H1 (cell line): Measurements from ENCODE around the gene FKBP1A. TPM values are rescaled to one million over a fixed set of nuclear protein-coding genes. Genes with fewer than 3 reads are reported as not detected.

Source experiments
- CTCF ChIA-PET: fragments of 300-600 bp; sonication (Branson Sonifier 250); formaldehyde crosslinking; loops from one replicate; lab custom pipeline; 2021; ENCODE audit not compliant: partially characterized antibody; lab: Charles Lee
- POLR2A ChIA-PET: fragments of 300-600 bp; sonication (Branson Sonifier 250); formaldehyde crosslinking; loops from one replicate; lab custom pipeline; 2021; ENCODE audit warnings: inconsistent platforms; ENCODE audit not compliant: partially characterized antibody; lab: Charles Lee
- DNase-seq, 2 experiments: peaks; one replicate each; pipeline versions ENCODE4 v3.0.0 to v3.0.0-alpha.2; 2010 to 2022; ENCODE audit warnings: low spot score in 2 of 2, low read depth in 1 of 2, mixed read lengths in 1 of 2
- FAIRE-seq: peaks from 2 replicates; lab custom pipeline; 2011; peaks lifted over from hg19 to GRCh38; lab: Jason Lieb, UNC
- H2AFZ ChIP-seq: 2 replicates; pipeline ENCODE4 v1.8.1; 2012; ENCODE audit warnings: low read length, inconsistent platforms
- H2AK5ac ChIP-seq: 2 replicates; pipeline ENCODE4 v1.6.1; 2013; ENCODE audit warnings: low read depth, low read length
- H2BK120ac ChIP-seq: replicated peaks from 2 replicates; pipeline ENCODE3; 2013; ENCODE audit warnings: low read depth, low read length, inconsistent platforms
- H2BK12ac ChIP-seq: 2 replicates; pipeline ENCODE4 v1.6.1; 2013; ENCODE audit warnings: low read depth, low read length
- H2BK15ac ChIP-seq: 2 replicates; pipeline ENCODE4 v1.6.1; 2013; ENCODE audit warnings: low read length
- H2BK20ac ChIP-seq: 2 replicates; pipeline ENCODE4 v1.6.1; 2013; ENCODE audit warnings: low read length
- H2BK5ac ChIP-seq: 2 replicates; pipeline ENCODE4 v1.6.1; 2013; ENCODE audit warnings: low read depth, low read length
- H3K14ac ChIP-seq: 2 replicates; pipeline ENCODE4 v1.6.1; 2013; ENCODE audit warnings: inconsistent platforms; ENCODE audit not compliant: insufficient read length
- H3K18ac ChIP-seq: 2 replicates; pipeline ENCODE4 v1.6.1; 2013; ENCODE audit warnings: low read length; ENCODE audit errors: extremely low read depth
- H3K23ac ChIP-seq: 2 replicates; pipeline ENCODE4 v1.6.1; 2013; ENCODE audit warnings: inconsistent platforms; ENCODE audit not compliant: insufficient read length
- H3K23me2 ChIP-seq: 2 replicates; pipeline ENCODE4 v1.6.1; 2013; ENCODE audit warnings: low read depth, low read length
- H3K27ac ChIP-seq: 2 replicates; pipeline ENCODE4 v1.6.1; 2011; ENCODE audit warnings: low read depth, low read length, inconsistent platforms
- H3K27me3 ChIP-seq, 4 experiments: replicated peaks in 1 of 4; 1 replicate in 1 of 4; 2 replicates in 3 of 4; pipeline versions ENCODE4 v1.6.1 to v1.8.1; 2011 to 2013; ENCODE audit warnings: low read length in 3 of 4, mild to moderate bottlenecking in 3 of 4, inconsistent platforms in 2 of 4, mixed read lengths in 2 of 4, moderate library complexity in 1 of 4; ENCODE audit not compliant: control insufficient read depth in 3 of 4, insufficient read depth in 3 of 4; ENCODE audit errors: extremely low read depth in 1 of 4
- H3K36me3 ChIP-seq, 4 experiments: 2 replicates each; pipeline versions ENCODE4 v1.6.1 to v1.8.1; 2011 to 2013; ENCODE audit warnings: mild to moderate bottlenecking in 4 of 4, low read length in 3 of 4, moderate library complexity in 2 of 4, control low read depth in 1 of 4, inconsistent platforms in 1 of 4; ENCODE audit not compliant: insufficient read depth in 4 of 4, control insufficient read depth in 2 of 4
- H3K4ac ChIP-seq: replicated peaks from 2 replicates; pipeline ENCODE3; 2013; ENCODE audit warnings: low read length, low read depth, mixed read lengths, inconsistent platforms; ENCODE audit not compliant: insufficient read length
- H3K4me1 ChIP-seq, 4 experiments: replicated peaks in 1 of 4; 1 replicate in 1 of 4; 2 replicates in 3 of 4; pipeline versions ENCODE4 v1.6.1 to v1.8.1; 2011 to 2013; ENCODE audit warnings: low read length in 3 of 4, inconsistent platforms in 2 of 4, mixed read lengths in 1 of 4; ENCODE audit not compliant: insufficient read depth in 4 of 4, control insufficient read depth in 3 of 4
- H3K4me2 ChIP-seq, 2 experiments: 2 replicates each; pipeline versions ENCODE4 v1.6.1 to v1.8.1; 2011 to 2013; ENCODE audit warnings: low read depth in 2 of 2, low read length in 2 of 2, control low read depth in 1 of 2, inconsistent platforms in 1 of 2, mild to moderate bottlenecking in 1 of 2; ENCODE audit not compliant: insufficient read depth in 1 of 2
- H3K4me3 ChIP-seq, 4 experiments: fragments of 200-600, 300-600 bp in 1 of 4; sonication (generic), shearing (Covaris generic), sonication (Bioruptor Twin) in 1 of 4; 2 replicates each; pipeline versions ENCODE4 v1.5.1 to v1.8.1; 2011 to 2016; ENCODE audit warnings: low read length in 4 of 4, low read depth in 3 of 4, control low read depth in 2 of 4, inconsistent platforms in 2 of 4, mild to moderate bottlenecking in 2 of 4, mixed read lengths in 1 of 4, moderate library complexity in 1 of 4; ENCODE audit not compliant: insufficient read depth in 2 of 4; ENCODE audit errors: extremely low read depth in 1 of 4
- H3K56ac ChIP-seq: replicated peaks from 2 replicates; pipeline ENCODE3; 2013; ENCODE audit warnings: low read depth, mild to moderate bottlenecking, mixed read lengths, low read length, inconsistent platforms; ENCODE audit not compliant: insufficient read length
- H3K79me1 ChIP-seq: 2 replicates; pipeline ENCODE4 v1.6.1; 2013; ENCODE audit warnings: low read depth, low read length, control low read depth
- H3K79me2 ChIP-seq, 2 experiments: 2 replicates each; pipeline versions ENCODE4 v1.6.1 to v1.8.1; 2012 to 2013; ENCODE audit warnings: low read length in 2 of 2, mild to moderate bottlenecking in 2 of 2, inconsistent platforms in 1 of 2; ENCODE audit not compliant: insufficient read depth in 2 of 2, control insufficient read depth in 1 of 2
- H3K9ac ChIP-seq, 4 experiments: replicated peaks in 1 of 4; 1 replicate in 1 of 4; 2 replicates in 3 of 4; pipeline versions ENCODE4 v1.6.1 to v1.8.1; 2011 to 2013; ENCODE audit warnings: low read depth in 3 of 4, low read length in 3 of 4, control low read depth in 2 of 4, mild to moderate bottlenecking in 2 of 4, moderate library complexity in 2 of 4, inconsistent platforms in 1 of 4; ENCODE audit errors: extremely low read depth in 1 of 4
- H3K9me3 ChIP-seq, 2 experiments: 2 replicates each; pipeline versions ENCODE4 v1.6.1 to v1.8.1; 2012 to 2013; ENCODE audit warnings: mild to moderate bottlenecking in 2 of 2, moderate library complexity in 2 of 2, control low read depth in 1 of 2, inconsistent platforms in 1 of 2, low read depth in 1 of 2, low read length in 1 of 2, mixed read lengths in 1 of 2; ENCODE audit not compliant: insufficient read depth in 2 of 2
- H4K20me1 ChIP-seq, 2 experiments: replicated peaks in 1 of 2; 2 replicates each; pipeline versions ENCODE3 to v1.8.1; 2011 to 2013; ENCODE audit warnings: inconsistent platforms in 2 of 2, low read length in 2 of 2, mild to moderate bottlenecking in 1 of 2; ENCODE audit not compliant: insufficient read depth in 2 of 2, control insufficient read depth in 1 of 2
- H4K5ac ChIP-seq: 2 replicates; pipeline ENCODE4 v1.6.1; 2013; ENCODE audit warnings: low read length, low read depth, mixed read lengths, inconsistent platforms; ENCODE audit not compliant: insufficient read length
- H4K8ac ChIP-seq: 2 replicates; pipeline ENCODE4 v1.8.0; 2013; ENCODE audit warnings: mild to moderate bottlenecking, moderate library complexity, low read length, inconsistent platforms; ENCODE audit not compliant: insufficient read depth; ENCODE audit errors: extremely low read depth
- H4K91ac ChIP-seq: replicated peaks from 2 replicates; pipeline ENCODE3; 2013; ENCODE audit warnings: low read length, mixed read lengths, inconsistent platforms; ENCODE audit not compliant: insufficient read length
- CHD2 ChIP-seq: IDR thresholded peaks from 2 replicates; pipeline ENCODE4 v1.6.1; 2012; ENCODE audit warnings: low read length, improper control_type of control experiment
- GABPA ChIP-seq: IDR thresholded peaks from 2 replicates; pipeline ENCODE4 v1.6.1; 2011; ENCODE audit warnings: mild to moderate bottlenecking, low read length, moderate library complexity, borderline replicate concordance; ENCODE audit not compliant: insufficient read depth
- GTF2F1 ChIP-seq: IDR thresholded peaks from 2 replicates; pipeline ENCODE4 v1.6.1; 2012; ENCODE audit warnings: low read depth, low read length, improper control_type of control experiment, borderline replicate concordance
- PHF8 ChIP-seq: fragments of 200-600 bp; sonication (generic); conservative IDR thresholded peaks from 2 replicates; pipeline ENCODE4 v1.7.1; 2012; ENCODE audit warnings: low read depth, mild to moderate bottlenecking, inconsistent platforms, low read length, moderate library complexity
- SIRT6 ChIP-seq: IDR thresholded peaks from one replicate; pipeline ENCODE4 v1.7.1; 2012; ENCODE audit warnings: low read length, inconsistent platforms
- SP4 ChIP-seq: IDR thresholded peaks from 2 replicates; pipeline ENCODE4 v1.6.1; 2012; ENCODE audit warnings: low read length, inconsistent platforms
- WGBS, 2 experiments: shearing (Covaris generic) in 1 of 2; methylation state at CpG; one replicate each; pipeline versions ENCODE4 v1.1.6 to v1.1.7; 2013 to 2015; ENCODE audit warnings: low lambda C conversion rate in 2 of 2, mixed read lengths in 2 of 2, inconsistent platforms in 1 of 2, low coverage in 1 of 2, missing lambda C conversion rate in 1 of 2; ENCODE audit not compliant: insufficient replicate concordance in 2 of 2, insufficient coverage in 1 of 2, insufficient read length in 1 of 2; ENCODE audit errors: extremely low coverage in 1 of 2, missing lambda C conversion rate in 1 of 2; 5-methylcytosine and 5-hydroxymethylcytosine counted together
- polyA plus RNA-seq, 7 experiments: library from polyadenylated mRNA; depleted of rRNA in 3 of 7; stranded (reverse) in 5 of 7; unstranded in 2 of 7; fragments of >200 nt in 5 of 7; fragments of 200-250 nt in 2 of 7; gene quantifications; 1 replicate in 5 of 7; 2 replicates in 1 of 7; 4 replicates in 1 of 7; pipeline versions ENCODE4 v1.2.1 to v1.2.3, GENCODE V29; 2011 to 2013; ENCODE audit warnings: missing spikeins in 2 of 7, mixed read lengths in 2 of 7
- total RNA-seq: library from RNA; stranded (reverse); fragmentation: NEBNext Ultra II Directional; extraction: Animal tissue kit (Norgen Biotek cat#: 25700); gene quantifications from 2 replicates; pipeline ENCODE4 v1.2.1, GENCODE V29; 2021

FKBP1A gene
- total and polyA plus RNA-seq, 2 of the 8 experiments (the other 6 are each of a cell fraction or from before 2014, with no cell fraction given): 250 to 685 TPM

DNA sequence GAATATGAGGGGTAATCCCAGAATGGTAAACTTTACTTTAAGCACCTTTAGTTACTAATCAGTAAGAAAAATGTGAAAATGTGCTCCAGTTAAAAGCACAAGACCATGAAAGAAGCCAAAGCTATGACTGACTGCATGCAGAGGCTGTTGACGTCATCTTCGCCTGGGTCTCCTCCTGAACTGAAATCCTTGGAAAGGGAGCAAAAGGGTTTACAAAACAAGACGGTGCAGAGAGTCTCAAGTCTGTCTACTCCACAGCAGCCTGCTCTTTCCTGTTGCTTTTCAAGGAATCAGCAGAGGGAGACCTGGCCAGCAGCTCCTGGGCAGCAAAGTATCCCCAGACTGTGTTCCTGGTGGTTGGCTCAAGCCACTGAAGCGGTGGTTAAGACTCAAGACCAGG is 10.2 kb downstream of the FKBP1A start:
- no peak overlapping the region for H3K56ac ChIP-seq
- peaks cover 30% of the 10 kb centered on the region for H3K79me1 ChIP-seq
- POLR2A ChIA-PET: interaction anchor here (0.8 to 2.9 kb wide), 4 partner anchors 9 to 58 kb away, joined by 3 to 9 read pairs (median 4); no protein-coding TSS in a partner anchor
- no peak overlapping the region for H2BK15ac ChIP-seq
- no peaks in the 10 kb centered on the region for H3K36me3 ChIP-seq
- H2BK20ac ChIP-seq: no peak overlapping the region
- H3K14ac ChIP-seq: no peak overlapping the region
- H2BK12ac ChIP-seq: no peak overlapping the region
- no peak overlapping the region for H2BK5ac ChIP-seq
- H3K79me2 ChIP-seq: peaks cover 30 to 99% of the 10 kb centered on the region in 2 experiments
- CTCF ChIA-PET: interaction anchor here (0.9 to 1.6 kb wide), 5 partner anchors 8 to 70 kb away, joined by 3 to 5 read pairs (median 3); no protein-coding TSS in a partner anchor
- no peak overlapping the region for H4K91ac ChIP-seq
- 82% methylated on average over 4 of the region's 4 CpGs; no CpG with 5 or more reads in 1 of the 2 experiments for WGBS, 2 experiments
- no peaks in the 10 kb centered on the region for H3K27me3 ChIP-seq
- H2AFZ ChIP-seq: no peak overlapping the region
- H3K4me1 ChIP-seq: peaks cover 0 to 4% (median 0%) of the 10 kb centered on the region in 4 experiments; a peak in 3 of 7 replicates
- H4K5ac ChIP-seq: no peak overlapping the region
- no peak overlapping the region for H3K9ac ChIP-seq
- no peaks in the 10 kb centered on the region for H3K23me2 ChIP-seq
- no peak overlapping the region for H2AK5ac ChIP-seq
- no peak overlapping the region for H4K8ac ChIP-seq
- H3K4ac ChIP-seq: no peak overlapping the region
- no peak for DNase-seq
- no peak overlapping the region for H3K23ac ChIP-seq
- H3K27ac ChIP-seq: no peak overlapping the region
- peaks cover 26 to 53% of the 10 kb centered on the region in 2 experiments for H4K20me1 ChIP-seq
- no peak for FAIRE-seq
- H3K9me3 ChIP-seq: no peaks in the 10 kb centered on the region
- no peak overlapping the region for H3K18ac ChIP-seq
- no peak overlapping the region for H3K4me2 ChIP-seq
- no peak overlapping the region for H3K4me3 ChIP-seq
- H2BK120ac ChIP-seq: no peak overlapping the region
- TF ChIP-seq PHF8 (no peak), GABPA (no peak), CHD2 (no peak), SP4 (no peak), SIRT6 (no peak), GTF2F1 (no peak)
